CD14-positive monocyte (primary cell): ENCODE data around the gene MEIOSIN. TPM values are rescaled to one million over a fixed set of nuclear protein-coding genes. Genes with fewer than 3 reads are reported as not detected.

Source experiments
- DNase-seq, 3 donors: peaks; one replicate each; pipeline ENCODE4 v3.0.0-alpha.2; 2011 to 2022
- H2AFZ ChIP-seq: 2 replicates; pipeline ENCODE4 v1.6.0; 2012; ENCODE audit warnings: mild to moderate bottlenecking, low read depth, low read length, inconsistent platforms; ENCODE audit not compliant: insufficient read depth, poor library complexity, severe bottlenecking
- H3K27ac ChIP-seq, 2 donors: 1 replicate in 1 of 2; 2 replicates in 1 of 2; pipeline ENCODE4 v1.5.1; 2012 to 2013; ENCODE audit warnings: low read length in 2 of 2, control low read depth in 1 of 2, inconsistent platforms in 1 of 2, low read depth in 1 of 2, mild to moderate bottlenecking in 1 of 2
- H3K27me3 ChIP-seq, 2 donors: one replicate each; pipeline versions ENCODE4 v1.6.0 to v1.6.1; 2011 to 2013; ENCODE audit warnings: low read length in 2 of 2; ENCODE audit not compliant: control insufficient read depth in 2 of 2, insufficient read depth in 2 of 2
- H3K36me3 ChIP-seq, 2 donors: replicated peaks in 1 of 2; 1 replicate in 1 of 2; 2 replicates in 1 of 2; pipeline versions ENCODE4 v1.5.1 to v1.6.1; 2012 to 2013; ENCODE audit warnings: low read length in 2 of 2, control low read depth in 1 of 2, inconsistent platforms in 1 of 2, mild to moderate bottlenecking in 1 of 2; ENCODE audit not compliant: insufficient read depth in 2 of 2, control insufficient read depth in 1 of 2
- H3K4me1 ChIP-seq, 2 donors: 1 replicate in 1 of 2; 2 replicates in 1 of 2; pipeline versions ENCODE4 v1.5.1 to v1.6.1; 2012 to 2013; ENCODE audit warnings: low read length in 2 of 2, control low read depth in 1 of 2, inconsistent platforms in 1 of 2, mild to moderate bottlenecking in 1 of 2, moderate library complexity in 1 of 2; ENCODE audit not compliant: insufficient read depth in 2 of 2, control insufficient read depth in 1 of 2
- H3K4me2 ChIP-seq: replicated peaks from 2 replicates; pipeline ENCODE3; 2012; ENCODE audit warnings: low read length, moderate library complexity, mild to moderate bottlenecking; ENCODE audit not compliant: poor library complexity, severe bottlenecking; ENCODE audit errors: extremely low read depth
- H3K4me3 ChIP-seq, 3 experiments: fragments of 200-600 bp in 1 of 3; sonication (generic) in 1 of 3; replicated peaks in 1 of 3; 1 replicate in 2 of 3; 2 replicates in 1 of 3; pipeline ENCODE4 v1.5.1; 2011 to 2013; ENCODE audit warnings: low read length in 3 of 3, mild to moderate bottlenecking in 3 of 3, control low read depth in 2 of 3, low read depth in 2 of 3, inconsistent platforms in 1 of 3, moderate library complexity in 1 of 3
- H3K79me2 ChIP-seq: 2 replicates; pipeline ENCODE4 v1.6.0; 2012; ENCODE audit warnings: mild to moderate bottlenecking, control low read depth, inconsistent platforms, low read length, moderate library complexity; ENCODE audit not compliant: insufficient read depth
- H3K9ac ChIP-seq: 2 replicates; pipeline ENCODE4 v1.6.0; 2017; ENCODE audit warnings: low read length, mild to moderate bottlenecking; ENCODE audit not compliant: insufficient read depth, poor library complexity, severe bottlenecking
- H3K9me3 ChIP-seq, 2 donors: replicated peaks in 1 of 2; 1 replicate in 1 of 2; 2 replicates in 1 of 2; pipeline versions ENCODE4 v1.5.1 to v1.6.1; 2012 to 2013; ENCODE audit warnings: low read length in 2 of 2, control low read depth in 1 of 2; ENCODE audit not compliant: control insufficient read depth in 1 of 2, insufficient read depth in 1 of 2
- H4K20me1 ChIP-seq: 2 replicates; pipeline ENCODE4 v1.6.0; 2012; ENCODE audit warnings: mild to moderate bottlenecking, low read length, control low read depth, moderate library complexity; ENCODE audit not compliant: insufficient read depth
- H3K27ac Mint-ChIP-seq, 7 donors: one replicate each; pipeline ENCODE4 v1.8.0; 2020; ENCODE audit warnings: mild to moderate bottlenecking in 7 of 7, mixed read lengths in 7 of 7, moderate library complexity in 6 of 7, inconsistent platforms in 2 of 7
- H3K27me3 Mint-ChIP-seq, 3 donors: one replicate each; pipeline ENCODE4 v1.8.0; 2021 to 2022; ENCODE audit warnings: low read depth in 3 of 3, mild to moderate bottlenecking in 3 of 3, mixed read lengths in 3 of 3, moderate library complexity in 3 of 3, inconsistent platforms in 1 of 3
- H3K36me3 Mint-ChIP-seq, 2 donors: one replicate each; pipeline ENCODE4 v1.8.0; 2020; ENCODE audit warnings: mixed read lengths in 2 of 2, inconsistent platforms in 1 of 2, mild to moderate bottlenecking in 1 of 2
- H3K4me1 Mint-ChIP-seq: one replicate; pipeline ENCODE4 v1.8.0; 2020; ENCODE audit warnings: mild to moderate bottlenecking, mixed read lengths
- H3K4me3 Mint-ChIP-seq, 2 donors: one replicate each; pipeline ENCODE4 v1.8.0; 2020; ENCODE audit warnings: mild to moderate bottlenecking in 2 of 2, mixed read lengths in 2 of 2, moderate library complexity in 1 of 2
- H3K9me3 Mint-ChIP-seq, 7 donors: one replicate each; pipeline ENCODE4 v1.8.0; 2020 to 2022; ENCODE audit warnings: mixed read lengths in 7 of 7, mild to moderate bottlenecking in 6 of 7, moderate library complexity in 6 of 7, inconsistent platforms in 2 of 7
- WGBS: methylation state at CpG from one replicate; pipeline ENCODE4 v1.1.5; 2013; ENCODE audit warnings: missing lambda C conversion rate; ENCODE audit not compliant: insufficient coverage; 5-methylcytosine and 5-hydroxymethylcytosine counted together
- intact Hi-C, 2 donors: fragments of 100-400 bp; cut with micrococcal nuclease; formaldehyde crosslinking; loops; one replicate each; pipeline versions ENCODE4 v1.15.0 to v1.15.1; 2023
- polyA plus RNA-seq, 3 donors: library from polyadenylated mRNA; depleted of rRNA in 1 of 3; unstranded in 2 of 3; stranded (reverse) in 1 of 3; fragments of 300-500 nt in 2 of 3; fragments of >200 nt in 1 of 3; fragmentation: Illumina TruSeq in 2 of 3; gene quantifications; 1 replicate in 2 of 3; 2 replicates in 1 of 3; pipeline ENCODE4 v1.2.3, GENCODE V29; 2012 to 2021
- TF ChIP-seq, protein P1 (sequence below): fragments of 200-600 bp; IDR thresholded peaks from one replicate; pipeline ENCODE4 v1.8.0; 2022; ENCODE audit warnings: antibody characterized with exemption, mild to moderate bottlenecking

The MEIOSIN gene
- polyA plus RNA-seq, 3 donors, result not detected

GRCh38 chr19:45701676-45702075 is 31.6 kb upstream of the MEIOSIN start:
- 12% methylated on average over 5 of the region's 7 CpGs for WGBS
- intact Hi-C loops, result no loop called here
- no peaks in the 10 kb centered on the region for H3K9me3 Mint-ChIP-seq

GRCh38 chr19:45705115-45705514 is 28.1 kb upstream of the MEIOSIN start:
- no peak overlapping the region for H3K4me2 ChIP-seq
- Mint-ChIP-seq H3K9me3 (no peaks in the 10 kb centered on the region), H3K4me1 (no peaks in the 10 kb centered on the region), H3K27ac (no peak overlapping the region), H3K27me3 (peaks cover 0 to 3% (median 3%) of the 10 kb centered on the region in 3 donors), H3K36me3 (peaks cover 24 to 46% of the 10 kb centered on the region in 2 donors), H3K4me3 (no peak overlapping the region)
- no peaks in the 10 kb centered on the region for H3K27me3 ChIP-seq
- H4K20me1 ChIP-seq, result peaks cover under 1% of the 10 kb centered on the region
- no peak for DNase-seq
- H3K36me3 ChIP-seq, result peaks cover 11 to 25% of the 10 kb centered on the region in 2 donors
- no peak overlapping the region for H2AFZ ChIP-seq
- no peak overlapping the region for H3K9ac ChIP-seq
- H3K79me2 ChIP-seq, result no peaks in the 10 kb centered on the region
- no peaks in the 10 kb centered on the region for H3K4me1 ChIP-seq
- TF ChIP-seq, protein P1, sequence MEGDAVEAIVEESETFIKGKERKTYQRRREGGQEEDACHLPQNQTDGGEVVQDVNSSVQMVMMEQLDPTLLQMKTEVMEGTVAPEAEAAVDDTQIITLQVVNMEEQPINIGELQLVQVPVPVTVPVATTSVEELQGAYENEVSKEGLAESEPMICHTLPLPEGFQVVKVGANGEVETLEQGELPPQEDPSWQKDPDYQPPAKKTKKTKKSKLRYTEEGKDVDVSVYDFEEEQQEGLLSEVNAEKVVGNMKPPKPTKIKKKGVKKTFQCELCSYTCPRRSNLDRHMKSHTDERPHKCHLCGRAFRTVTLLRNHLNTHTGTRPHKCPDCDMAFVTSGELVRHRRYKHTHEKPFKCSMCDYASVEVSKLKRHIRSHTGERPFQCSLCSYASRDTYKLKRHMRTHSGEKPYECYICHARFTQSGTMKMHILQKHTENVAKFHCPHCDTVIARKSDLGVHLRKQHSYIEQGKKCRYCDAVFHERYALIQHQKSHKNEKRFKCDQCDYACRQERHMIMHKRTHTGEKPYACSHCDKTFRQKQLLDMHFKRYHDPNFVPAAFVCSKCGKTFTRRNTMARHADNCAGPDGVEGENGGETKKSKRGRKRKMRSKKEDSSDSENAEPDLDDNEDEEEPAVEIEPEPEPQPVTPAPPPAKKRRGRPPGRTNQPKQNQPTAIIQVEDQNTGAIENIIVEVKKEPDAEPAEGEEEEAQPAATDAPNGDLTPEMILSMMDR, result no peak
- no peak overlapping the region for H3K27ac ChIP-seq
- no peaks in the 10 kb centered on the region for H3K9me3 ChIP-seq
- intact Hi-C loops, result no loop called here
- 97% methylated on average over 8 of the region's 9 CpGs for WGBS
- no peak overlapping the region for H3K4me3 ChIP-seq

More at GRCh38 chr19:45701676-45702075, 31.6 kb upstream of the MEIOSIN start:
- TF ChIP-seq, protein P1, result no peak
- no peak overlapping the region for H3K4me2 ChIP-seq
- no peaks in the 10 kb centered on the region for H3K79me2 ChIP-seq
- H3K4me3 Mint-ChIP-seq, result no peak overlapping the region
- H3K36me3 ChIP-seq, result peaks cover 17 to 34% of the 10 kb centered on the region in 2 donors
- no peak overlapping the region for H3K27ac Mint-ChIP-seq
- H3K4me1 ChIP-seq, result no peaks in the 10 kb centered on the region
- no peaks in the 10 kb centered on the region for H3K9me3 ChIP-seq
- no peak overlapping the region for H3K9ac ChIP-seq
- H3K4me3 ChIP-seq, result no peak overlapping the region
- H3K27me3 ChIP-seq, result no peaks in the 10 kb centered on the region
- no peaks in the 10 kb centered on the region for H3K4me1 Mint-ChIP-seq
- peaks cover 0 to 2% (median under 1%) of the 10 kb centered on the region in 3 donors for H3K27me3 Mint-ChIP-seq
- no peak overlapping the region for H3K27ac ChIP-seq
- H4K20me1 ChIP-seq, result no peaks in the 10 kb centered on the region
- no peak for DNase-seq
- peaks cover 22 to 43% of the 10 kb centered on the region in 2 donors for H3K36me3 Mint-ChIP-seq
- H2AFZ ChIP-seq, result no peak overlapping the region
